Measurements from ENCODE around the gene GCDH.

GCDH gene

DNA sequence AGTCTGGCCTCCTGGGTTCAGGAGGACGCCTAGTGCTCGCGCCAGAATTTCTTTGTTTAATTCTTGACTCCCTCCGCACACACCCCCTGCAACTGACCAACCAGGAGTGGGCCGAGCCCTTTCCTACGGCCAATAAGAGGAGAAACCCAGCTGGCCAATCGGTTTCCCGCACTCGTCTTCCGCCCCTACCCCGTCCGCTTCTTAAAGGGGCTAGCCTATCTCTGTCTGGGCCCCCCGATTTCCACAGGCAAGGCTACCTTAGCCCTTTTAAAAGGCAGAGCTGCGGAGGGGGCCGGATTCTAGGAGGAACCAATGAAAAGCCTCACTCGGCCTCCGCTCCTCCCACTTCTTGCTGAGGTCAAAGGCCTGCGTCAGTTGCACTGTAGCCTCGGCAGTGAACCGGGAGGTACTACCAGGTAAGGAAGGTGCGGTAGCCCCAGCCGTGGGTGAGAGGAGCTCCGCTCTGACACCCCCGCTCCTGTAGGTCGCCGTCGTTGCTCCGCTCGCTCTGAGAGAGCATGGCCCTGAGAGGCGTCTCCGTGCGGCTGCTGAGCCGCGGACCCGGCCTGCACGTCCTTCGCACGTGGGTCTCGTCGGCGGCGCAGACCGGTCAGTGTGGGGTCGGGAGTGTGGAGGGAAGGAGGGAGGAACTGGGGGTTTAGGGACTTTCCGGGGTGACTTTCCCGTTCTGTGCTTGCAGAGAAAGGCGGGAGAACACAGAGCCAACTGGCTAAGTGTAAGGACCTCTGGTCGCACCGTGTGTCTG, at the start of gene GCDH:
Gene GCDH (plus strand): TSS at position 374 of the 766 bp plus-strand sequence. CDS start 145 bp downstream, at position 519.
- in situ Hi-C loops (cut with HindIII; ENCODE audit: low sequenced_read_pairs): no loop called here

DNA sequence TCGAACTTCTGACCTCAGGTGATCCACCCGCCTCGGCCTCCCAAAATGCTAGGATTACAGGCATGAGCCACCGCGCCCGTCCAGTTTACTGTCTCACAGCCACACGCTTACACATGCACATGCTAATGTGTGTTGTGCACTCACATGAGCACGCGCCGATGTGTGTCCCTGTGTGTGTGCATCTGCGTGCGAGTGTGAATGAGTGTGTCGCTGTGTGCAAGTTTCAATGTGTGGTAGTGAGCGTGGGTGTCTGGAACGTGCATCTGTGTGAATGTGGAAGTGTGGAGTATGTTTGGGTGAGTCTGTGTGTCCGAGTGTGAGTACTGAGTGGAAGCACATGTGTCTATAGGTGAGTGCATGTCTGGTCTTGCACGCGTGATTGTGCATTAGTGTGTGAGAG, 48.4 kb upstream of the GCDH start:
- in situ Hi-C loops (cut with HindIII; ENCODE audit: low sequenced_read_pairs): no loop called here

DNA sequence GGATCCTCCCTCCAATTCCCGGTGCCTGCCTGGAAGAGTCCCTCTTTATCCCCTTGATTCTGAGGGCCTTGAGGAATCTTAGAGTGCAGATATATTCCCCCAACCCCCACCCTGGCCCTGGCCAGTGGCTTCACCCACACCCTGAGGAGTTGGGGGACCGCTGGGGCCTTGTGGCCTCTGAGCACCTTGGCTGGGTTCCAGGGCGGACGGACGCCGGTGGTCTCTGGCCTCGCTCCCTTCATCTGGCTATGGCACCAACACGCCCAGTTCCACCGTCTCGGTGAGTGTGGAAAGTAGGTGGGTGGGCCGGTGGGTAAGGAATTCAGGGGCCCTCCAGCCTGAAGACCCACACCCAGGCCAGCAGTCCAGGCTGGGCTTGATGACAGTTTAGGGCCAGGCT, 47.6 kb upstream of the GCDH start:
- in situ Hi-C loops (cut with HindIII; ENCODE audit: low sequenced_read_pairs): no loop called here

DNA sequence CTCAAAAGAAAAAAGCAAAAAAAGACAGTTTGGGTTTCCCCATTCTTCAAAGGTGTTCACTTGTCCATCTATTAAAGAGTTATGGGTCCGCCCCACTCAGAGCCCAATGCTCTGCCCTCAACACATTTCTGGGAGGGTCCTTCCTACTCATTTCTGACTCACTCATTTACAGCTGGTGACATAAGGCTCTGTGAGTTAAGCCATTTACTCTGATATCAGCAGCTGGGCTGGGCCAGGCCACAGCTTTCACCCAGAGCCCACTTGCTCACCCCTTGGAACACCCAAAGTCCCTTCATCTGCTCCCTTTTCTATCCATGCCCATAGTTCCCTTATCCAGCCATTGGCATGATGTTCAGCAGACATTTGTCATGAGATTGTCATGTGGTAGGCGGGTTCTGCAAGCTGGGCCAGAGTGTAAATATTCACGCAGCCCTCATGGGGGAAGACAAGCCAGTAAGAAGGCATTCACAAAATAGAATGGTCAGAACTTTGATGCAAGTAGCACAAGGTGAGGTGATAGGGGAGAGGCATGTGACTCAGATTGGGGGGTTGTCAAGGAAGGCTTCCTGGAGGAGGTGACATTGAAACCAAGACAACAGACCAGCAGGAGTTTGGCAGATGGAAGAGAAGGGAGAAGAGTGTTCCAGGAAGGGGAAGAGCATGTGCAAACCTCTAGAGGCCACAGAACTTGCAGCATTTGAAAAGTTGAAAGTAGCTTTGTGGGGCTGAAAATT, 46.8 kb upstream of the GCDH start:
- in situ Hi-C loops (cut with HindIII; ENCODE audit: low sequenced_read_pairs): no loop called here

DNA sequence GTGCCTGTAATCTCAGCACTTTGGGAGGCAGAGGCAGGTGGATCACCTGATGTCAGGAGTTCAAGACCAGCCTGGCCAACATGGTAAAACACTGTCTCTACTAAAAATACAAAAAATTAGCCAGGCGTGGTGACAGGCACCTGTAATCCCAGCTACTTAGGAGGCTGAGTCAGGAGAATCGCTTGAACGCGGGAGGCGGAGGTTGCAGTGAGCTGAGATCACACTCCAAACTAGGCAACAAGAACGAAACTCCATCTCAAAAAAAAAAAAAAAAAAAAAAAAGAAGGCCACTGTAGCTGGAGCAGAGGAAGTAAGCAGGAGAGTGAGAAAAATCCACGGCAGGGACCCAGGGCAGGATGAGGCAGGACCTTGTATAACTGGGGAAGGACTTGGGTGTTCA, 44.3 kb upstream of the GCDH start:
- in situ Hi-C loops (cut with HindIII; ENCODE audit: low sequenced_read_pairs): loop anchor here (5.0 kb wide), 1 partner anchor 79 kb away; no protein-coding TSS in a partner anchor

DNA sequence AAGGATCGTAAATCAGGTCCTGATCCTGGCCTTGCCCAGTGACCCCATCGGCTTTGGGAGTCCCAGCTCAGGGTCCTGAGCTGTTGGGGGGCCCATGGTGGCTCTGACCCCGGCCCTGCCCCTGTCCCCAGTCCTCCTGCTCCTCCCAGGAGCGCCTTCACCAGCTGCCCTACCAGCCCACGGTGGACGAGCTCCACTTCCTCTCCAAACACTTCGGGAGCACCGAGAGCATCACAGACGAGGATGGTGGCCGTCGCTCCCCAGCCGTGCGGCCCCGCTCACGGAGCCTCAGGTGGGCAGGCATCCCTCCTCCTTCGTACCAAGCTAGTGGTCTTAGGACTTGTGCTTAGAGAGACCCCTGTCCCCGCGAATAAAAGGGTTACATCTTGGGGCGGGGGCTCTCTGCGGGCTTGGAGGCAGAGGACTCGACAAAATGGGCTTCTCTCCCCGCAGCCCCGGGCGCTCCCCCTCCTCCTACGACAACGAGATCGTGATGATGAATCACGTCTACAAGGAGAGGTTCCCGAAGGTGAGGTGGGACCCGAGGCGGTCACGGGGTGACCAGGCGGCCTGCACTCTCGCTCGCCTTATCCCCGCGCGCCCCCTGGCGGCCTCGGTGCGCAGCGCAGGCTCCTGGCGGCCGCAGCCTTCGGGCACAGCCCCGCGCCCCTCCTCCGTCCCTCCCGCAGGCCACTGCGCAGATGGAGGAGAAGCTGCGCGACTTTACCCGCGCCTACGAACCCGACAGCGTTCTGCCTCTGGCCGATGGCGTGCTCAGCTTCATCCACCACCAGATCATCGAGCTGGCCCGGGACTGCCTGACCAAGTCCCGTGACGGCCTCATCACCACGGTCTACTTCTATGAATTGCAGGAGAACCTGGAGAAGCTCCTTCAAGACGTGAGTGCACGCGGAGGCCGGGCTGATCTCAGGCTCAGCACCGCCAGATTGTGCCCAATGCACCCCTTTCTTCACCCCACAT, 43.5 kb upstream of the GCDH start:
- in situ Hi-C loops (cut with HindIII; ENCODE audit: low sequenced_read_pairs): loop anchor here (5.0 kb wide), 1 partner anchor 80 kb away; no protein-coding TSS in a partner anchor

DNA sequence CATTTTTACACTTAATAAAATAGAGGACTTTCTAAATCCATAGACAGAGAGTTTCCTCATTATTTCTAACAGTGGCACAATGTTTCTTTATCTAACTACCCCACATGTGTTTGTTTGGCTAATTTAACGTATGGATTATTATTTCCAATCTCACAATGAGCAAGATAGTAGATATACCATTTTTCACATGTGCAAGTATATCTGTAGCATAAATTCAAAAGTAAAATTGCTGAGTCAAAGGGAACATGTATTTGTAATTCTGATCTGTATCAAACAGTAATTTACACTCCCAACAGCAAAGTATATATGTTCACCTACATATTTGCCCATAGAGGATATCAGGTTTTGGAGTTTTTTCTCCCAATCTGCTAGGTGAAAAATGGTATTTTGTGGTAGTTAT, 34.3 kb upstream of the GCDH start:
- in situ Hi-C loops (cut with HindIII; ENCODE audit: low sequenced_read_pairs): no loop called here

DNA sequence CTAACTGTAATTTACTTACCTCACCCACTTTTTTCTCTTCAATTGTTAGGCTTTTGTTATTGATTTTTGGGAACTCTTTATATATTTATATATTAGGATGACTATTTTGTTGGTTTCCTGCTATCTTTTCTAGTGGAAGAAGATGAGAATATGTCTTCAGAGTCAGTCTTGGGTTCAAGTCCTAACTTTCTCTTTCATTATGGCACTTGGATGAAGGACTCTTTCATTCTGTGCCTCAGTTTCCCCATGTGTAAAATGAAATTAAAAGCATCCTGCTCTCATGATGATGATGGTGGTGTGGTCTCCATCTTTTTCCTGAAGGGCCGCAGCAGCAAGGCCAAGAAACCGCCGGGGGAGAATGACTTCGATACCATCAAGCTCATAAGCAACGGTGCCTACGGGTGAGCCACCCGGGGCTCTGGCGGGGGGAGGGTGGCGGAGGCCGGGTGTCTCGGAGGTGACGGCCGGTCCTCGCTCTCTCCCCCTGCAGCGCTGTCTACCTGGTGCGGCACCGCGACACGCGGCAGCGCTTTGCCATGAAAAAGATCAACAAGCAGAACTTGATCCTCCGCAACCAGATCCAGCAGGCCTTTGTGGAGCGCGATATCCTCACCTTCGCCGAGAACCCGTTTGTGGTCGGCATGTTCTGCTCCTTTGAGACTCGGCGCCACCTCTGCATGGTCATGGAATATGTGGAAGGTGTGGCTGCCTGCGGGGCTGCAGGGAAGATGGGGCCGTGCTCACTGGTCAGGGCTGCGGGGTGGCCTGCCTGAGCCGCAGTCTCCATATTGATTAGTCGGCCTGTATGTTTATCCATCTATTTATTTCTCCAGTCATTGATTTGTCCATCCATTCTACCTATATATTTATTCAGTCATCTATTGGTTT, 32.7 kb upstream of the GCDH start:
- in situ Hi-C loops (cut with HindIII; ENCODE audit: low sequenced_read_pairs): no loop called here

DNA sequence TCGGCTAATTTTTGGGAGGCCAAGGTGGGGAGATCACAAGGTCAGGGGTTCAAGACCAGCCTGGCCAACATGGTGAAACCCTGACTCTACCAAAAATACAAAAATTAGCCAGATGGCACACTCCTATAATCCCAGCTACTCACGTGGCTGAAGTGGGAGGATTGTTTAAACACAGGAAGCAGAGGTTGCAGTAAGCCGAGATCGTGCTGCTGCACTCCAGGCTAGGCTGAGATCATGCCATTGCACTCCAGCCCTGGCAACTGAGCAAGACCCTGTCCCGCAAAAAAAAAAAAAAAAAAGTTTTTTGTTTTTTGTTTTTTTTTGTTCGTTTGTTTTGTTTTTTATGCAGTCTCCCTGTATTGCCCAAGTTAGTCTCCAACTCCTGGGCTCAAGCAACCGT, 31.4 kb upstream of the GCDH start:
- in situ Hi-C loops (cut with HindIII; ENCODE audit: low sequenced_read_pairs): no loop called here

DNA sequence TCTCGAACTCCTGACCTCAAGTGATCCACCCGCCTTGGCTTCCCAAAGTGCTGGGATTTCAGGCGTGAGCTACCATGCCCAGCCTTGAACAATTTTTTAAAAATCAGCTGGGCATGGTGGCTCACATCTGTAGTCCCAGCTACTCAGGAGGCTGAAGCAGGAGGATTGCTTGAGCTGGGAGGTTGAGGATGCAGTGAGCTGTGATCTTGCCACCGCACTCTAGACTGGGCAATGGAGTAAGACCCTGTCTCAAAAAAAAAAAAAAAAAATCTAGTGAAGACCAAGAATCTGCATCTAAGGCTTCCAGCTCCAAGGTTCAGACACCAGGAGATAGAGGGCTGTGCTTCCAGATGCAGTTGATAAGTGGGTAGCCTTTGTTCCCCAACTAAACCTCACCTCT, 26.8 kb upstream of the GCDH start:
- in situ Hi-C loops (cut with HindIII; ENCODE audit: low sequenced_read_pairs): no loop called here

DNA sequence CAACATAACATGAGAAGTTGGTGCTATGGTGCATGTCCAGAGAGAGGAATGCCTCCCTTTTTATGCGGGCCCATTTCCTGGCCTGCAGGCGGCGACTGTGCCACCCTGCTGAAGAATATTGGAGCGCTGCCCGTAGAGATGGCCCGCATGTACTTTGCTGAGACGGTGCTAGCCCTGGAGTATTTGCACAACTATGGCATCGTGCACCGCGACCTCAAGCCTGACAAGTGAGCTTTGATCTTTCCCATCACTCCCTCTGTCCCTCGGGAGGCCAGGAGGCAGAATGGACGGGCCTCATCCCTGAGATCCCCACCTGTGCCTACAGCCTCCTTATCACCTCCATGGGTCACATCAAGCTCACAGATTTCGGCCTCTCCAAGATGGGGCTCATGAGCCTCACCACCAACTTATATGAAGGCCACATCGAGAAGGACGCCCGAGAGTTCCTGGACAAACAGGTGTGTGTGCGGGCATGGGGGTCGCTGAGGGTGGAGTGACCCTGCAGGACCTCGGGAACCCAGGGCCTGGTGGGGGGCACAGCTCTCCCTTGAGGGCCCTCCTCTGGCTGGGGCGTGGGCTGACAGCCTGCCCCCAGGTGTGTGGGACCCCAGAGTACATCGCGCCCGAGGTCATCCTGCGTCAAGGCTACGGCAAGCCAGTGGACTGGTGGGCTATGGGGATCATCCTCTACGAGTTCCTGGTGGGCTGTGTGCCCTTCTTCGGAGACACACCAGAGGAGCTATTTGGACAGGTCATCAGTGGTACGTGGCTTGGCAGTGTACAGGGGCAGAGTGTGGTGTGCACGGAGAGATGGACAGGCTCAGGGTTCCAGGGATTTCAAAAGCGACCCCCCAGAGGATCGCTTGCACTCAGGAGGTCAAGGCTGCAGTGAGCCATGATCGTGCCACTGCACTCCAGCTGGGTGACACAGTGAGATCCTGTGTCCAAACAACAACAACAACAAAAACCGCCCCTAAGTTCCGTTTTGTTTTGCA, 25.9 kb upstream of the GCDH start:
- in situ Hi-C loops (cut with HindIII; ENCODE audit: low sequenced_read_pairs): no loop called here

DNA sequence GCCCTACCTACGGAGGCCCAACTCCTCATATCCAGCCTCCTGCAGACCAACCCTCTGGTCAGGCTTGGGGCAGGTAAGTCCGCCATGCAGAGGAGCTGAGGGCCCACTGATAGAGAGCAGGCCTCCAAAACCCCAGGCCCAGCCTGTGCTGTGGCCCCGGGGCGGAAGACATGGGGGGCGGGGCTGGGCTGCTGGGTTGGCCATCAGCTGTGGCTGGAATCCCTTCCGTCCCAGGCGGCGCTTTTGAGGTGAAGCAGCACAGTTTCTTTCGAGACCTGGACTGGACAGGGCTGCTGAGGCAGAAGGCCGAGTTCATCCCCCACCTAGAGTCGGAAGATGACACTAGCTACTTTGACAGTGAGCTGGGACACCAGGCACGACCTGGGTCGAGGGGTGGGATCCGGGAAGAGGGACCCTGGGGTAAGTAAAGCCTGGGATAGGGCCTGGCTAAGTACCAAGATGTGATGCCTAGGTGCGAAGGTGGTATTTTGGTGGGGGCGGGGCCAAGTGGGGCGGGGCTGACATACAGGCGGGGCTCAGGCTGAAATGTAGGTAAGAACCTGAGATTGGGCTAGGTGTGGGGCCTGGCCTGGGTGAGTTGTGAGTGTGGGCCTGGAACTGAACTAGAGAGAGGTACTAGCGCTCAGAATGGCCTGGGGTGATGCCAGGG, 25.1 kb upstream of the GCDH start:
- in situ Hi-C loops (cut with HindIII; ENCODE audit: low sequenced_read_pairs): no loop called here

DNA sequence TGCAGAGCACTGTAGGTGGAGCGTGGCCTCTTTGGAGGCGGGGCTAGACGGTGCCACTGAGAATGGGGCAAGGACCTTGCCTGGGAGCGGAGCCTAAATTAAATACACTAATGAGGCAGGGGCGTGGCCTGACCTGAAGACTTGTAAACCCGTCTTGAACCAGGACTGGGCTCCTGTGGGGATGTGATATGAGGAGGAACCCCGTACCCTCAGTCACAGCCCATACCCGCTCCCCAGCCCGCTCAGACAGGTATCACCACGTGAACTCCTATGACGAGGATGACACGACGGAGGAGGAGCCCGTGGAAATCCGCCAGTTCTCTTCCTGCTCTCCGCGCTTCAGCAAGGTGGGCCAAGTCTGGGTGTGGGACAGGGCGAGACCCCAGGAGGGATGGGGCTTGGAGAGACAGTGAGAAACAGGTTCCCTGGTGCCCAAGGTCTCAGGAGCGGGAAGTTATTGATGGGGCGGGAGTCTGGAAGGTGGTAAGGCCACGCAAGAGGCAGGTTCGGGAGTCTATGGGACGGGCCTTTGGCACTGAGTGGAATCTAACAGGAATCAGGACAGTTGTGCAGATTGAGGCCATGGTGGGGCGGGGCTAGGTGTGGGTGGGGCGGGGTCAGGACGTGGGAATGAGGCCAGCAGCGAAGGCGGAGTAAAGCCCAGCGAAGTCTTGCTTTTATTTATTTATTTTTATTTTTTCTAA, 24.4 kb upstream of the GCDH start:
- in situ Hi-C loops (cut with HindIII; ENCODE audit: low sequenced_read_pairs): no loop called here

DNA sequence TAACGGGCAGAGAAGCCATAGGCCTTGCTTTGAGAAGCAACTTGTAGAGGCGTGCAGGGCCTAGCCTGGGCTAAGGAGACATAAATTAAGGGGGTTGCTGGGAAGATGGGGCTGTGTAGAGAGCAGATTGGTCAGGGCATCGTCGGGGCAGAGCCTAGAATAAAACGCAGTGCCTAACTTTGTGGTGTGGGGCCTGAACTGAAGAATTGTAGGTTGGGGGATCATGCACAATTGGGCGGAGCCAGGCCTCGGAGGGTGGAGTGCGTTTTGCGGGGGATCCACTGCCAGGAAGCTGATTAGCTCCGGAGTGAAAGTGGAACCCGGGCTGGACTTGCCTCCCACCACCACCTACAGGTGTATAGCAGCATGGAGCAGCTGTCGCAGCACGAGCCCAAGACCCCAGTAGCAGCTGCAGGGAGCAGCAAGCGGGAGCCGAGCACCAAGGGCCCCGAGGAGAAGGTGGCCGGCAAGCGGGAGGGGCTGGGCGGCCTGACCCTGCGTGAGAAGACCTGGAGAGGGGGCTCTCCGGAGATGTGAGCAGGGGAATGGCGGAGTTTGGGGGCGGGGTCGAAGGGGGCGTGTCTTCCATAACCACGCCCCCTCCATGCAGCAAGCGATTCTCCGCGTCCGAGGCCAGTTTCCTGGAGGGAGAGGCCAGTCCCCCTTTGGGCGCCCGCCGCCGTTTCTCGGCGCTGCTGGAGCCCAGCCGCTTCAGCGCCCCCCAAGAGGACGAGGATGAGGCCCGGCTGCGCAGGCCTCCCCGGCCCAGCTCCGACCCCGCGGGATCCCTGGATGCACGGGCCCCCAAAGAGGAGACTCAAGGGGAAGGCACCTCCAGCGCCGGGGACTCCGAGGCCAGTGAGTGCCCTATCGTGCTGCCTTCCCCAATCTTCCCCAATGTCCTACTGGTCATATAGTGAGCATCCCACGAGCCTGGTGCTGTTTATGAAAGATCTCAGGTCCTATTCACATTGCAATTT, 23.6 kb upstream of the GCDH start:
- in situ Hi-C loops (cut with HindIII; ENCODE audit: low sequenced_read_pairs): no loop called here

DNA sequence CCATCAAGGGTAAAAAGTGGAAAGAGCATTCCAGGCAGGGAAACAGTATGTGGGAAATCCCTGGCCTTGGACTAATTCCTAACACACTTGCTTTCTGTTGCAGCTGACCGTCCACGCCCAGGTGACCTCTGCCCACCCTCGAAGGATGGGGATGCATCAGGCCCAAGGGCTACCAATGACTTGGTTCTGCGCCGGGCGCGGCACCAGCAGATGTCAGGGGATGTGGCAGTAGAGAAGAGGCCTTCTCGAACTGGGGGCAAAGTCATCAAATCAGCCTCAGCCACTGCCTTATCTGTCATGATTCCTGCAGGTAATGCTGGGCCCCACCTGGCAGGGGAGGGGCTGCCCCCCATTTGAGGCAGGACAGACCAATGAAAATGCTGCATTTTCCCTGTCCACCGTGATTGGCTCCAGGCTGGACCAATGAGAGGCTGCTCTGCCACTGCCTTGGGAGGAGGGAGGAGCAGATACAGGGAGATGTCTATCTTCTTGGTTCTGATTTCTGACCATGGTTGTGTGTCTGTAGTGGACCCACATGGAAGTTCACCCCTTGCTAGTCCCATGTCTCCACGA, 22.3 kb upstream of the GCDH start:
- in situ Hi-C loops (cut with HindIII; ENCODE audit: low sequenced_read_pairs): no loop called here

DNA sequence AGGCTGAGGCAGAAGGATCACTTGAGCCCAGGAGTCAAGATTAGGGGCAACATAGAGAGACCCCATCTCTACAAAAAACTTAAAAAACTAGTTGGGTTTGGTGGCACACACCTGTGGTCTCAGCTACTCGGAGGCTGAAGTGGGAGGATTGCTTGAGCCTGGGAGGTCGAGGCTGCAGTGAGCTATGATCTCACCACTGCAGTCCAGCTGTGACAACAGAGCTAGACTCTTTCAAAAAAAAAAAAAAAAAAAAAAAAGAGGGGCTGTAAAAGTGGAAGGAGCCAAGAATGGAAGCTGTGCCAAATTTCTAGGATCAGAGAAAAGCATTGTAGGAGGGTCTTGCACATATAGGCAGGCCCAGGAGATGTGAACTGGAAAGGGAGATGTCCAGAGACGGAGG, 19.3 kb upstream of the GCDH start:
- in situ Hi-C loops (cut with HindIII; ENCODE audit: low sequenced_read_pairs): no loop called here

Data from endothelial cell of hepatic sinusoid (primary cell).